Left renal cortex interstitium (tissue), 4 donors: Measurements from ENCODE around the gene CFAP46. TPM values are rescaled to one million over a fixed set of nuclear protein-coding genes. Genes with fewer than 3 reads are reported as not detected.

Experiments
- DNase-seq, 4 donors: peaks; one replicate each; pipeline ENCODE4 v3.0.0-alpha.2; 2013; ENCODE audit warnings: low read depth in 4 of 4, low spot score in 2 of 4, missing footprints in 1 of 4
- polyA plus RNA-seq, 4 donors: library from polyadenylated mRNA; unstranded; fragments of 120-200 nt; gene quantifications; one replicate each; pipeline ENCODE4 v1.2.1, GENCODE V29; 2013; ENCODE audit not compliant: insufficient read length in 4 of 4

Gene CFAP46
- polyA plus RNA-seq = 10 to 100 TPM in 2 of 4 donors, 1 to 10 TPM in 2; 6.2 to 12.3 (median 9.4) TPM

DNA sequence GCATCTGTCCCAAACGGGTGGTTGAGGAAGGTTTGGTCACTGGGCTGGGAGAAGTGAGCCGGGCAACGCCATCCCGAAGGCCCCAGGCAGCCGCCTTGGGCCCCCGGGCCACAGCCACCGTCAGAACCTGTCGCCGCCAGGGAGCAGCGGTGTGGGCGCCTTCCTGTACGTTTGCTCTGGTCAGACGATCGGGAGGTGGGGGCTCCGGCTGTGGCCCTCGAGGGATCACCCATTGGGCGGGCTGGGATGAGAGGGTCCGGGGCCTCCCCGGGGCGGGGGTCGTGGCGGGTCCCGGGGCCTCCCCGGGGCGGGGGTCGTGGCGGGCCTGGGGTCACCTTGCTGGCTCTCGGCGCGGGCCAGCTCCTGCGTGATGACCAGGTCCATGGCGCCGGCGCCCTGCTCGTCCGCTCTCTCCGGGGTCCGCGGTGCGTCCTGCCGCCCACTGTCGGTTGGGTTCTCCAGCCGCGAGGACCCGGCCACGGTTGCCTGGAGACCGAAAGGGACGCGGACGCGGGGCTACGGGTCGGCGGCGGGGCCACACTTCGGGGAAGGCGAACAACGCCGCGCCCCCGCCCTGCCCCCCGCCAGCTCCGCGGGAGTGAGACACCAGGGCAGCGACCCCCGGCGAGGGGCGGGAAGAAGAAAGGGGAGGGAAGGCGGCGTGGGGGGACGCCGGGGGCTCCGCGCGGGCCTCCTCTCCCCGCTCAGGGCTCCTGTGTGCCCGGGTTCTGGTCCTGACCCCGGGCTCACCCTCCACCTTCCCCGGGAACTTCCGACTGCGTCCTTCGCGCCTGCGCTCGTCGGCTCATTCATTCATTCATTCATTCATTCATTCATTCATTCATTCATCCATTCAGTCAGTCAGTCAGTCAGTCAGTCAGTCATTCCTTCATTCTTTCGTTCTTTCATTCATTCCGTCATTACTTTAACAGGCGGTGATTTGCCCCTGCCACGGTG is at the start of gene CFAP46:
CFAP46 (minus strand) TSS at position 470 of the 957 bp plus-strand sequence; CDS start at position 384, 86 bp downstream.
- DNase-seq = peak in 2 of 4 donors; percentile 34 to 57

DNA sequence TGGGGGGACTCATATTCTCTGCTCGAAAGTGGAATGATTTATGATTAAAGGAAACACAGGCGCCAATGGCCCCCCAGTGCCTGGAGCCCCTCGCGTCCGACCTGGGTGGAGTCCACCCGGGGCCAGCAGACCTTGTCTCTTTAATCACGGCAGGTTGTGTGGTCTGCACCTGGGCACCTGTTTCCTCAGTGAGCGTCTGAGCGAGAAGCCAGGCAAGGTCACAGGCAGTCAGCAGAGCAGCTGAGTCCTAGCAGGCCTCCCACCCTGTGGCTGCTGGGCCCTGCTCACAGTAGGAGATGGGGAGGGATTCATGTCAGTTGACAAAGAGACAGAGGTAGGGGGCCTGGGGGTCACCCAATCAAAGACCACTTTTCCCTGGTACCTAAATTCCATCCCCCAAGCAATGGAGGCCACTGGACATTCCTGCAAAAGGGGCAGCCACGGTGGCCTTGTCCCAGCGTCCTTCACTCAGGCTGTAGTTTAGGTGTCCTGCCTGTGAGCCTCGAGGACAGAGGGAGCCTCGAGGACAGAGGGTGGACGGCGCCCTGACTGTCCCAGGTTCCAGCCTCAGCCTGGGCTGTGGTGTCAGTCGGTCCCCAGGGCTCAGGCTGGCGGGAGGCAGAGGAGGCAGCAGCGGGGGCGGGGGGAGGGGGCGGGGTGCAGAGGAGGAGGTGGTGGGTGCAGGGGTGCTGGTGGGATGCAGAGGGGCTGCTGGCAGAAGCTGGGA is 49.5 kb upstream of the CFAP46 start:
- no peak for DNase-seq

DNA sequence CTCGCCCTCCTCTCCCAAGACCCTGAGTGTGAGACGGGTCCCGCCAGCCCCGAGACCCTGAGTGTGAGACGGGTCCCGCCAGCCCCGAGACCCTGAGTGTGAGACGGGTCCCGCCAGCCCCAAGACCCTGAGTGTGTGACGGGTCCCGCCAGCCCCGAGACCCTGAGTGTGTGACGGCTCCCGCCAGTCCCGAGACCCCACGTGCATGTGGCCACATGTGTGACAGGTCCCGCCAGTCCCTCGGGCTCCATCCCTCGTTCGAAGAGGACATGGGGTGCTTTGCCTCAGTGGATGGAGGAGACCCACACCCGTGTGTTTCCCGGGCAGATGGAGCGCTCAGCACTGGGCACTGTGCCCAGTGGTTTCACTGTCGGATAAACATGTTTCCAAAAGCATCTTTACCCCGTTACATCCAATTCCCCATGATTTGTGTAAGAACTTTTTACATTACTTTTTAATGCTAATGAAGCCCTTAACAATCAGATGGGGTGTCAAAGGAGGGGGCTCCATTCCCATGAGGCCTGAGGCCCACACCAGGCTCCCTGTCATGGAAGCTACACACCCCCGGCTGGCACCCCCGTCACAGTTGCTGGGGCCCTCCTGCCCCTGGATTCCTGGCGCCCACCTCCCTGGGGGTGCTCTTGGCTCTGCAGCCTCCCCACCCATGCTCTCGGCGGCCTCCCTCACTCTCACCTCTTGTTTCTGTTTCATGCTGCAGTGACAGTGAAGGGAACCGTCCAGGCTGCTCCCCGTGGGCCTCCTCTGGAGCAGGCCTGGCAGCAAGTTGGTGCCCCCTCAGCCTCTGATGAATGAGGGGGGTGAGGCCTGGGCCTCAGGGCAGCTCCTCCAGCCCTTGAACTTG is 48.5 kb upstream of the CFAP46 start:
- no peak for DNase-seq

DNA sequence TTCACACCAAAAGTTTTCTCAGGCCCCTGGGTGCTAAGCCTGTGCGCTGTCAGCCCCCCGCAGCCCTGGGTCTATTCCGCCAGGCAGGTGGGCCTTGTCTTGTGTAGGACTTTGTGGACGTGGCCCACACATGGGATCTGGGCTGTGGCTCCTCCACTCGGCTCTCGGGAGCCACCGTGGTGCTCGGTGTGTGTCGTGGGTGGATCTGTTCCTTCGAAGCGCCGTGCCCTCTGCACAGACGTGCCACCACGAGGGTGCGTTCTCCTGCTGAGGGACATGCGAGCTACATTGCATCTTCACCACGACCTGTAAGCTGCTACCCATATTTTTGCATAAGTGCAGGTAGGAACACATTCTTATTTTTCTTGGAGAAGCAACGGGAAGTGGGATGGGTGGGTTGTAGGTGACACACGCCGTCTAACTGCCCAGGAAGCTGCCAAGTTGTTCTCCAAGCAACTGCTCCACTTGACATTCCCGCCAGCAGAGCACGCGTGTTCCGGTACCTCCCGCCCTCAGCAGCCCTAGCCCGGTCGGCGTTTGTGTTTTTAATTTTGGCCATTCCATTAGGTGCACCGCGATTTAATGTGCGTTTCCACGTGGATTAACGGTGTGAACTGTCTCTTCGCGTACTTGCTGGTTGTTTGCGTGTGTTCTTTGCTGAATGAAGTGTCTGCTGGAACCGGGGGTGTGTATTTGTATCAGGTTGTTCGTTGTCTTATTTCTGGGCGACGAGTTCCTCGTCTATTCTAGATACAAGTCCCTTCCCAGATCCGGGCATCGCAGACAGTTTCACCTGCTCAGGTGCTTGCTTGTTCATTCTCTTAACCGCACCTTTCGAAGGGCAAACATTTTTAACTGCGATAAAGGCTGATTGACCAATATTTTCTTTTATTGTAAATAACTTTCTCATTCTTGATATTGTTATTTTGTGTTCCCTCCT is 47.4 kb upstream of the CFAP46 start:
- no peak for DNase-seq

DNA sequence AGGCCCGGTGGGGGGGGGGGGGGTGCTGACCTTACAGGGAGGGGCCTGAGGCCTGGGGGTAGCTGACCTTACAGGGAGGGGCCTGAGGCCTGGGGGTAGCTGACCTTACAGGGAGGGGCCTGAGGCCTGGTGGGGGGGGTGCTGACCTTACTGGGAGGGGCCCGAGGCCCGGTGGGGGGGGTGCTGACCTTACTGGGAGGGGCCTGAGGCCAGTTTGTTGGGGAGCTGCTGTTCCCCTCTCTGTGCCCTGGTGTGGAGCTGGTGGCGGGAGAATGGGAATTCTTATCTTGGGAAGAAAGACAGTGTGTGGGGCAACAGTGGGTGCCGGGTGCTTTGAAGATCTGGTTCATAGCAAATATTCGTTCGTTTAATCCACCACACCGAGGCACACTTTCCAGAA is 46.6 kb upstream of the CFAP46 start:
- DNase-seq = no peak

DNA sequence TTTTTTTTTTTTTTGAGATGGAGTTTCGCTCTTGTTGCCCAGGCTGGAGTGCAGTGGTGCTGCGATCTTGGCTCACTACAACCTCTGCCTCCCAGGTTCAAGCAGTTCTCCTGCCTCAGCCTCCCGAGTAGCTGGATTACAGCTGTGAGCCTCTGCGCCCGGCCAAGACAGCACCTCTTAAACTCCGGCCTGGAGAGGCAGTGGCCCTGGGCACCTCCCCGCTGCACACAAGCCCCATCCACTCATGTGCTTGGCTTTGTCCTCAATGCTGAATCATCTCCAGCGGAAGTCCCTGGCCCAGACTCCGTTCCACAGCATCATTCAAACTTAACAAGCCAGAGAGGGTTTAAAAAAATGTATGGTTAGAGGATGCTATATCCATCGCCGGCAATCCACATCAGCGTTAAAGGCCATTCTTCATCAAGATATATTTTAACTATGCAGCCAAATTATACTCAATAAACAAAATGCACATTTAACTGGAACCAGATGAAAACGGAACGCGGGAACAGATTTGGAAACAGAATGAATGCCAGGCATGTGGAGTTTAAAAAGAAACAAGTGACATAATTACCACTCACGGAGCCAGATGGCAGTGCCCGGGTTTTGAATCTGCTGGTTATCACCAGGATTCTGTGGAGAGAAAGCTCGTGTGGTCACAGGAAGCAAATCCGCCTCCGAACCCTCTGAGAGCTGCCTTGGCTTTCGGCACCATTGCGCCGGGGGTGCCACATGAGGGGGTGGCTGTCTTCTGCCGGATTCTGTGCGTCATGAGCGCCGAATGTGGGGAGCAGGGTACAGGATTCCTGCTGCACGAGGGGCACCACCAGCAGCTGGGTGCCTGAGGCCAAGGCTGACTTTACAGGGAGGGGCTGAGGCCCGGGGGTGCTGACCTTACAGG is 45.6 kb upstream of the CFAP46 start:
- no peak for DNase-seq

DNA sequence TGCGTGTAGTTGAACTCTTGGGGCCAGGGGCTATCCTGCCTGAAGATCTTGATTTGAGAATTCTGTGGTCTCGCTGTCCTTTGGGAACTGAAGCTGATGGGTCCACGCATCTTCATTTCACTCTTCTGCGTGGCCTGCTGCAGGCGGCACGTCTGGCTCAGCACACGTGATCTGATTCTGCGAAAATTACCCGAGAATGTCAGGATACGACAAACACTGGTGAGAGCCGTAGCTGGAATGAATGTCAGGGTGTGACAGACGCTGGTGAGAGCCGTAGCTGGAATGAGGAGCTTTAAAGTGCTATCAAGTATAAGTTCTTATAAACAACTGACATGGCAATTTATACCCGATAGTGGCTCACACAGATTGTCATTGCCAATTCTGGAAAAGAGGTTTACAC is 44.6 kb upstream of the CFAP46 start:
- no peak for DNase-seq

DNA sequence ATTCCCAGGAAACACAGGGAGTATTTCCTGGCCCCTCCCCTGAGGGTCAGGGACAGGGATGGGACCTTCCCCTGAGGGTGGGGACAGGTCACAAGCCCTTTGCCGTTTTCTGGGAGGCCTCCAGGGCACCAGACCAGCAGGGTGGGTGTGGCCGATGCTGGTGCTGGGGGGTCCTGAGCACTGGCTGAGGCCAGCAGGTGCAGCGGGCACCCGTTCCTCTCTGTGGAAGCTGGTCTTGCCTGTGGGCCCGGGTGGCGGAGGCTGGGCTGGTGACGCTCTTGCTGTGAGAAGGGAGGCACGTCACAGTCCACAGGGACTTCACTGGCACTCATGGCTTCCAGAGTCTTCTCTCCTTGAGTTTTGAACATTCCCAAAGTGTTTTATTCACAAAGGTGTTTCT is 44.2 kb upstream of the CFAP46 start:
- no peak for DNase-seq

DNA sequence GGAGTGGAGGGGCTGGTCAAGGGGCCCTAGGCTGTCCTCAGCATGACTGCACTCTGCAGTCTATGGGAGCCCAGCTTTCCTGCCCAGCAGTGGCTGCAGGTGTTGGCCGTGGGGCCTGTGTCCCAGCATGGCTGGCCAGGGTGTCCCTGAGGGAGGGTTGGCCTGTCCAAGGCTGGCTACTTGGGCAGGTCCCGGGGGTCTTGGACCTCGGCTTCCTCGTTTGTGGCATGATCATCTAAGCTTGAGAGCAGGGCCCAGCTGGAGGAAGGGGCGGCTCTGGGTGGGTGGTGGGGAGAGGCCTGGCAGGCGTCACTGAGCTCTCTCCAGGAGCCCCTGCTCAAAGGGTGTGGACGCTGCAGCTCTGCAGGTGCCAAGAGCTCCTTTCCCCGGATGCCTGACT is 43.7 kb upstream of the CFAP46 start:
- DNase-seq = no peak

DNA sequence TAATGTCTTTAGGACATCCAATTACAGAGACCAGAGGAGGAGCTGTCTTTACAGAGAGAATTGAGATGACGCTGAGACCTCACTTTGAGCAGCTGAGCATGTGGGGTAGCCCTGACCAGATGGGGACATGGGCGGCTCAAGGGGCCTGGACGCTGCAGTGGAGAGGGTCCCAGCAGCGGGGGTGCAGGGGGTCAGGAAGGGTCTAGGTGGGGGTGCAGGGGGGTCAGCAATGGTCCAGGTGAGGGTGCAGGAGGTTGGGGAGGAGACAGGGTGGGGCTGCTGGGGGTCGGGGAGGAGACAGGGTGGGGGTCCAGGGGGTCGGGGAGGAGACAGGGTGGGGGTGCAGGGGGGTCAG is 43.2 kb upstream of the CFAP46 start:
- no peak for DNase-seq

DNA sequence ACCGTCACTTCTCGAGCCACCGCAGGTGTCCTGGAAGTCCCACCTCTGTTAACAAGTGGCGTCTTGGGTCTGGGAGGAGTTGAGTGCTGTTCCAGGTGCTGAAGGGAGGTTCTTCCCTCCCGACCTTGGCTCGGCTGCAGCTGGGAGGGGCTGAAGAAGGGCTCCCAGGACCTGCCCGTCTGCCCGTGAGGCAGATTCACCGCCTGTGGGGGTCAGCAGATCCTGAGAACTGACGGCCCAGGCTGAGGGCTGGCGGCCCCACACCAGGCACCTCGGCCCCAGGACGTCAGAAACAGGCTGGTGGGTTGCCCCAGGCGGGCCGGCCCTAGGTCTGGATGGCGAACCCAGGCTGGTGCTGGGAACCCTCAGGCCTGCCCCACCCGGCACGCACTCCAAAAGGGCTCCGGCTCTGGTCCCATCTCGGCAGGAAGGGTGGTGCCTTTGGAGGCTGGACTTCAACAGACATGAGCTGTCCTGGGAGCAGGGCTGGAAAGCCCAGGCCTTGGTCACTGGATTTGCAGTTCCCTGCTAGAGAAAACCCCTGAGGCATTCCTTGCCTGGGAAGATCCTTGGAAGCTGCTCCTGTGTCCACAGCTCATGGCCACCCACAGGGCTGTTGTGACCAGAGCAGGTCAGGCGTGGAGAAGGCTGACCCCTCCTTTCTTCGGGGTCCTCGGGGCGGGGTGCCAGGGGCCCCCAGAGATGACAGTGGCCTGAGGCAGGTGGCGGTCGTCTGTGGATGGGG is 42.6 kb upstream of the CFAP46 start:
- no peak for DNase-seq

DNA sequence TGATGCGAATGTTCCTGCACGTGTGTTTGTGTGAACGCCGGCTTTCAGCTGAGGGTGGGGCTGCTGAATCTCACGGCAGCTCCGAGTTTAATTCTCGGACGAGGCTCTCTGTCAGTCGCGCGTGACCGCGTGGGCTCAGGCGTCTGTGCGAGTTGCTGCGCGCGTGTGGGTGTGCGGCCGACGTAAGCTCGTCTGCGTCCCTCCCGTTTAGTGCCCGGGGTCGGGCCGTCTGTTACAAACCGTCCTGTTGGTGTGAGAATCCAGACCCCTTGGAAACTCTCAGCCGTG is 41.6 kb upstream of the CFAP46 start:
- DNase-seq = no peak

DNA sequence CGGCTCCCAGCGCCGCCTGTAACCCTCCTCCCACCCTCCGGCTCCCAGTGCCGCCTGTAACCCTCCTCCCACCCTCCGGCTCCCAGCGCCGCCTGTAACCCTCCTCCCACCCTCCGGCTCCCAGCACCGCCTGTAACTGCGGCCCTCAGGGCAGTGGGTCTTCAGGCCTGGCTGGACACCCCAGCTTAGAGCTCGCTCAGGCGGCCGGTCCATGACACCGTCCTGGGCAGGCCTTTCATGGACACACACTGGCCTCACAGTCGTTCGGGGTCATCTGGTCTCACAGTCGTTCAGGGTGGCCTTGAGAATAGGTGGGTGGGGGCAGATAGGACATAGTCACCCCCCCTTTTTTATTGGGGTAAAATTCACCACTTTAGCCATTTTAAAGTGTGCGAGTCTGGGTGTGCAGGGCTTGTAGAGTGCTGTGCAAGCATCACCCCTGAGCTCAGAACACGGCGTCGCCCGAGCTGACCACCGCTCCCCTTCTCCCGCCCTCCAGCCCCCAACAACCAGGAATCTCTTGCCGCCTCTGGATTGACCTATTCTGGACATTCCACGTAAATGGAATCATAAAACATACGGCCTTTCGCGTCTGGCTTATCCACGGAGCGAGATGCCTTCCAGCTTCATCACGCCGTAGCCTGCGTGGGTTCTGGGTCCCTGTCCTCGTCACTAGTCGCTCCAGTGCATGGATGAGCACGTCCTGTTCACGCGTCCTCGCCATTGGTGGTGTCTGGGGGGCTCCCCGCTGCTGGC is 41.1 kb upstream of the CFAP46 start:
- no peak for DNase-seq

DNA sequence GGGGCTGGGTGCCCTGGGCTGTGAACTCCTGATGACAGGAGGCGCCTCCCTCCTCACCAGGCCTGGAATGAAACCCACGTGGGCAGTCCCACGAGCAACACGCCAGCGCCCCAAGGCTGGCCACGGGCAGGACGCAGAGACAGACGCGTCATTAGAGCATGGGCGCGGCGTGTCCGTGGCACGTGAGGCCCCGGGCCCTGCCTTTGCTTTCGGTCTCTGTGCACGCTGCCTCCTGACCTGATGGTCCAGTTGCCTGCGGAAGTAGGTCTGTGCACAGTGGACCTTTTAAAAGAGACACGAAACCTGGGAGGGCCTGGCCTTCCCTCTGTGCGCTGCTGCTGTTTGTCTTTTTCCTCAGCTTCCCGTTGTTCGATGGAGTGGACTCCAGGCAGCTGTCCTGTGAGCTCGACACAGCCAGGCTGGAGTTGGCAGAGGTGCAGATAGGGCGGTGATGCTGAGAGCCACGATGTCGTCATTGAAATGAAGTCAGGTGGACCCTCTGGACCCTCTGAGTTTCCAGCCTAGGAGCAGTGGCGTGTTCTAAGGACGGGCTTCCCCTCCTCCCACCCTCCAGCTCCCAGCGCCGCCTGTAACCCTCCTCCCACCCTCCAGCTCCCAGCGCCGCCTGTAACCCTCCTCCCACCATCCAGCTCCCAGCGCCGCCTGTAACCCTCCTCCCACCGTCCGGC is 40.1 kb upstream of the CFAP46 start:
- peak in 1 of 4 donors; percentile 68 for DNase-seq

DNA sequence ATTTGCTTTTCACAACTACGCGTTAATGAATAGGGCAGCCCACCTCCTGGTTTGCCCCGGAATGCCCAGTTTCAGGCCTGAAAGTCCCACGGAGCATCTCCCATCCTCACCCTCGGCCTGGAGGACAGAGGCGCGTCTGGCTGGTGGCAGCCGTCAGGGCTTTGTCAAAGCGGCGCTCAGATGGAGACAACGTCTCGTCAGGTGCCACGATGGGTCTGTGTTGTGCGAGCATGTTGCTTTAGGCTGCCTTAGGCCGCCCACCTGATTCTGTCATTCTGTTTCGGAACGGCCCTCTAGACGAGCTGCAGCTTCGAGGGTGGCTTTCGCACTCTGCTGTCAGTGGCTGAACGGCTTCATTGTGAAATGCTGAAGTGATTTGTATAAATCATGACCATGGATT is 39.4 kb upstream of the CFAP46 start:
- DNase-seq = no peak

DNA sequence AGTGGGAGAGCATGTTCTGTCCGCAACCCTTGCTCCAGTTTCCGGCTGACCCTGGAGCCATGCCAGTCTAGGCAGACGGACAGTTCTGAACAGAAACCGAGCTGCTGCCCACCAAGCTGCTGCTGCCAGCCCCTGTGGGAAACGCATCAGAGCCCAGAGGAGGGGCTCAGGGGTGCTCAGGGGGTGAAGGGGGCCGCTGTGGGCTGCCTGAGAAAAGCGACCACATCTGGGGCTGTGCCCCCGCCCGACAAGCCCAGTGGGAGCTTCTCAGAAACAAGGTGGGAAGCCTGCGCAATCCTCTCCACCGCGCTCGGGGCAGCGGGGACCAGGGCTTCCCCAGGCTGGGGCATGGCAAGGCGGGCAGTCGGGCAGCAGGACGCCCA is 38.8 kb upstream of the CFAP46 start:
- no peak for DNase-seq
